ENCODE results near the gene SART3. TPM values are rescaled to one million over a fixed set of nuclear protein-coding genes. Genes with fewer than 3 reads are reported as not detected.

Gene SART3
- total RNA-seq, 1 donor from 2014 or later: 79.0 TPM

DNA sequence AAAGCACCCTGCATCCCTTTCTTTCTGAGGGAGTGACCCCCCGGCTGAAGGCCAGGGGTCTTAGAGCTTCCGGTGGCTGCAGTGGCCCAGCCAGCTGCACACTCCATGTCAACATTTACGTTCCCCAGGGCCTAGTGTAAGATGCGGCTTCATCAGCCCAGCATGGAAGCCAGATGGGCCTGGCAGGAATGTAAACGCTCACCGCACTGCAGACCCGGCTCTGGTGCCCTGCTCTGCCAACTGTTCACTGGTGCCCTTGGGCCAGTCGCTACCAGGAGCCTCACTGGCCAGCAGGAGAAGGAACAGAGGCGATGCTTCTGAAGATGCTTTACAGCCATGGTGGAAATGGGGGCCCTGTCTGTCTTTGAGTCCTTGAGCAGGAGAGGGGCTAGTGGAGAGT, 45.5 kb upstream of the SART3 start:
- Histone ChIP-seq H2AFZ (replicated peaks) (no peak overlapping the region), H3K36me3 (no peaks in the 10 kb centered on the region), H3K9ac (no peak overlapping the region), H3K27me3 (no peaks in the 10 kb centered on the region), H3K79me2 (ENCODE audit: low read depth) (no peaks in the 10 kb centered on the region), H3K4me3 (no peak overlapping the region), H3F3A (ENCODE audit: low read depth) (peaks cover 20% of the 10 kb centered on the region), H3K27ac (no peak overlapping the region), H3K4me2 (no peak overlapping the region), H4K20me1 (ENCODE audit: low read depth) (no peaks in the 10 kb centered on the region), H3K4me1 (no peaks in the 10 kb centered on the region), H3K9me3 (ENCODE audit: low read depth) (no peaks in the 10 kb centered on the region)
- Mint-ChIP-seq H3K27ac (no peak overlapping the region), H3K9me3 (no peaks in the 10 kb centered on the region), H3K36me3 (no peaks in the 10 kb centered on the region), H3K4me3 (no peak overlapping the region), H3K27me3 (ENCODE audit: insufficient read depth, low read depth) (peaks cover 26% of the 10 kb centered on the region), H3K4me1 (peaks cover 15% of the 10 kb centered on the region)
- no peak for DNase-seq (ENCODE audit: low spot score)
- TF ChIP-seq EZH2 (IDR thresholded peaks at IDR 0.05): no peak
- TF ChIP-seq, protein P1, sequence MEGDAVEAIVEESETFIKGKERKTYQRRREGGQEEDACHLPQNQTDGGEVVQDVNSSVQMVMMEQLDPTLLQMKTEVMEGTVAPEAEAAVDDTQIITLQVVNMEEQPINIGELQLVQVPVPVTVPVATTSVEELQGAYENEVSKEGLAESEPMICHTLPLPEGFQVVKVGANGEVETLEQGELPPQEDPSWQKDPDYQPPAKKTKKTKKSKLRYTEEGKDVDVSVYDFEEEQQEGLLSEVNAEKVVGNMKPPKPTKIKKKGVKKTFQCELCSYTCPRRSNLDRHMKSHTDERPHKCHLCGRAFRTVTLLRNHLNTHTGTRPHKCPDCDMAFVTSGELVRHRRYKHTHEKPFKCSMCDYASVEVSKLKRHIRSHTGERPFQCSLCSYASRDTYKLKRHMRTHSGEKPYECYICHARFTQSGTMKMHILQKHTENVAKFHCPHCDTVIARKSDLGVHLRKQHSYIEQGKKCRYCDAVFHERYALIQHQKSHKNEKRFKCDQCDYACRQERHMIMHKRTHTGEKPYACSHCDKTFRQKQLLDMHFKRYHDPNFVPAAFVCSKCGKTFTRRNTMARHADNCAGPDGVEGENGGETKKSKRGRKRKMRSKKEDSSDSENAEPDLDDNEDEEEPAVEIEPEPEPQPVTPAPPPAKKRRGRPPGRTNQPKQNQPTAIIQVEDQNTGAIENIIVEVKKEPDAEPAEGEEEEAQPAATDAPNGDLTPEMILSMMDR (IDR thresholded peaks at IDR 0.05): no peak
- no peak for TF ChIP-seq EZH2phosphoT487 (IDR thresholded peaks at IDR 0.05)

DNA sequence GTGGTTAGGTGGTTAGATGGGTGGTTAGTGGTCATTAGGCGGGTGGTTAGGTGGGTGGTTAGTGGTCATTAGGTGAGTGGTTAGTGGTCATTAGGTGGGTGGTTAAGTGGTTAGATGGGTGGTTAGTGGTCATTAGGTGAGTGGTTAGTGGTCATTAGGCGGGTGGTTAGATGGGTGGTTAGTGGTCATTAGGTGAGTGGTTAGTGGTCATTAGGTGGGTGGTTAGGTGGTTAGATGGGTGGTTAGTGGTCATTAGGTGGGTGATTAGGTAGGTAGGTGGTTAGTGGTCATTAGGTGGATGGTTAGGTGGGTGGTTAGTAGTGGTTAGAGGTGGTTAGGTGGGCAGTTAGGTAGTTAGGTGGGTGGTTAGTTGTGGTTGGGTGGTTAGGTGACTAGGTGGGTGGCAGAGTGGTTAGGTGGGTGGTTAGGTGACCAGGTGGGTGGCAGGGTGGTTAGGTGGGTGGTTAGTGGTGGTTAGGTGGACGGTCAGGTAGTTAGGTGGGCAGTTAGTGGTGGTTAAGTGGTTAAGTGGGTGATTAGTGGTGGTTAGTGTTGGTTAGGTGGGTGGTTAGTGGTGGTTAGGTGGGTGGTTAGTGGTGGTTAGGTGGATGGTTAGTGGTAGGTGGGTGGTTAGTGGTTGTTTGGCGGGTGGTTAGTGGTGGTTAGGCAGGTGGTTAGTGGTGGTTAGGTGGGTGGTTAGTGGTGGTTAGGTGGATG, 44.9 kb upstream of the SART3 start:
- Mint-ChIP-seq H3K9me3 (no peaks in the 10 kb centered on the region), H3K27me3 (ENCODE audit: insufficient read depth, low read depth) (peaks cover 27% of the 10 kb centered on the region), H3K4me3 (peak overlapping the region; percentile 36), H3K36me3 (no peaks in the 10 kb centered on the region), H3K27ac (peak overlapping the region; percentile 45), H3K4me1 (peaks cover 17% of the 10 kb centered on the region)
- Histone ChIP-seq H2AFZ (replicated peaks) (no peak overlapping the region), H3K9me3 (ENCODE audit: low read depth) (no peaks in the 10 kb centered on the region), H3K27ac (no peak overlapping the region), H3K4me2 (no peak overlapping the region), H3K9ac (no peak overlapping the region), H3F3A (ENCODE audit: low read depth) (peaks cover 20% of the 10 kb centered on the region), H4K20me1 (ENCODE audit: low read depth) (no peaks in the 10 kb centered on the region), H3K4me3 (no peak overlapping the region), H3K4me1 (no peaks in the 10 kb centered on the region), H3K79me2 (ENCODE audit: low read depth) (no peaks in the 10 kb centered on the region), H3K36me3 (no peaks in the 10 kb centered on the region), H3K27me3 (no peaks in the 10 kb centered on the region)
- DNase-seq (ENCODE audit: low spot score): no peak
- TF ChIP-seq, protein P1 (IDR thresholded peaks at IDR 0.05): no peak
- no peak for TF ChIP-seq EZH2 (IDR thresholded peaks at IDR 0.05)
- no peak for TF ChIP-seq EZH2phosphoT487 (IDR thresholded peaks at IDR 0.05)

DNA sequence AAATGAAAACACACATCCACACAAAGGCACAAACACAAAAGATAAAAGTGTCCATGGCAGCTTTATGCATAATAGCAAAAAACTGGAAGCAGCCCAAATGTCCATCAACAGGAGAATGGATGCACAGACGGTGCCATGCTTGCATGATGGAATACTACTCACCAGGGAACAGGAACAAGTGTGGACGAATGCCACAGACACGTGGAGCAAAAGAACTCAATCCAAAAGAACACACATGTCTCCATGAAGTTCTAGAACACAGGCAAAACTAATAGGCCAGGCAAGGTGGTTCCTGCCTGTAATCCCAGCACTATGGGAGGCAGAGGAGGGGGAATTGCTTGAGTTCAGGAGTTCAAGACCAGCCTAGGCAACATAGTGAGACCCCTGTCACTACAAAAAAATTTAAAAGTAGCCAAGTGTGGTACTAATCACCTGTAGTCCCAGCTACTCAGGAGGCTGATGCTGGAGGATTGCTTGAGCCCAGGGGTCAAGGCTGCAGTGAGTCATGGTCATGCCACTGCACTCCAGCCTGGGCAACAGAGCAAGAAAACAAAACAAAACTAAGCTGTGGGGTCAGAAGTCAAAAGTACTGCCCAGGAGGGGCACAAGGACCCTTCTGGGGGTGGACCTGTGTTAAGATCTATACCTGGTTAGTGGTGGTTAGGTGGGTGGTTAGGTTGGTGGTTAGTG, 44.2 kb upstream of the SART3 start:
- Histone ChIP-seq H2AFZ (replicated peaks) (no peak overlapping the region), H3K4me3 (no peak overlapping the region), H3K9ac (no peak overlapping the region), H3F3A (ENCODE audit: low read depth) (peaks cover 20% of the 10 kb centered on the region), H4K20me1 (ENCODE audit: low read depth) (no peaks in the 10 kb centered on the region), H3K27me3 (no peaks in the 10 kb centered on the region), H3K79me2 (ENCODE audit: low read depth) (no peaks in the 10 kb centered on the region), H3K9me3 (ENCODE audit: low read depth) (no peaks in the 10 kb centered on the region), H3K27ac (no peak overlapping the region), H3K4me2 (no peak overlapping the region), H3K36me3 (no peaks in the 10 kb centered on the region), H3K4me1 (no peaks in the 10 kb centered on the region)
- no peaks in the 10 kb centered on the region for H3K36me3 Mint-ChIP-seq
- no peaks in the 10 kb centered on the region for H3K9me3 Mint-ChIP-seq
- peak overlapping the region; percentile 45 for H3K27ac Mint-ChIP-seq
- H3K4me1 Mint-ChIP-seq: peaks cover 17% of the 10 kb centered on the region
- TF ChIP-seq EZH2phosphoT487 (IDR thresholded peaks at IDR 0.05) (no peak), EZH2 (IDR thresholded peaks at IDR 0.05) (no peak)
- TF ChIP-seq, protein P1 (IDR thresholded peaks at IDR 0.05): no peak
- no peak for DNase-seq (ENCODE audit: low spot score)
- peaks cover 24% of the 10 kb centered on the region for H3K27me3 Mint-ChIP-seq (ENCODE audit: insufficient read depth, low read depth)
- peak overlapping the region; percentile 36 for H3K4me3 Mint-ChIP-seq

Measured in neural progenitor cell (in vitro differentiated cells).